GM11168 (cell line): ENCODE measurements around the gene CRYBA2.

Source experiments
- in situ Hi-C: fragments of 300-500 bp; cut with MboI; formaldehyde crosslinking; loops from one replicate; pipeline ENCODE4 v1.12.0; 2022; ENCODE audit warnings: low sequenced_read_pairs; ENCODE audit not compliant: unreplicated experiment

Gene CRYBA2

DNA sequence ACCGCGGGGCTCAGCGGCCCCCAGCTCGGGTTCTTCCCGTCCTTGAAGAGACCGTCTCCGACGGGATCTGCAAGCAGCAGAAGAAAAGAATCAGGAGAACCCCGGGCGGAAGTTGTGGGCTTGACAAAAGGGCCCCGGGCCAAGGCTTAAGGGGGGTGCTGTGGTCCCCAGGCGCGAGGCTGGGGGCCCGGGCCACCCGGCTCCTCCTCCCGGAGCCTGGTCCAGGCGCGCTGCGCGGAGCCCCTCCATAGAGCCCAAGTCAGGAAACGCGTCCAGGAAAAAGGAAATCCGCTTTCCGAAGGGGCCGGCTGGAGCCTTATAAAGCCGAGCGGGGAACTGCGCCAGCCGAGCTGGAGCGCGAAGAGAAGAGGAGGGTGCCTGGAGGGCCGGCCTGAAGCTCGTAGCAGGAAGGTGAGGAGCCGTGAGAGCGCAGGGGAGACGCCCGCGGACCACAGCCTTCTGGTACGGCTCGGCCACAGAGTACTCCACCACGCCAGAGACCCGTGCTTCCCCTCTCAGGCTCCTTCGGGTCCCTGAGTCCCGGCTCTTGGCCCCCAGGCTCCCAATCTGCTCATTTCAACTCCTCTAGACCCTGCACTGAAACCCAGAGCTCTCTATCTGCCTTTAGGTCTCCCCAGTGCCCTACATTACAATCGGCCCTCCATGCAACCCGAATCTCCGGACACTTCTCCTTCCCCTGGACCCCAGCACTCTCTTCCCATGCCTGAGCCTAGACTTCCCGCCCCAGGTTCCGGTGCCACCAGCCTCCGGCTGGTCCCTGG is 8.8 kb downstream of the CRYBA2 start:
- in situ Hi-C loops: no loop called here

DNA sequence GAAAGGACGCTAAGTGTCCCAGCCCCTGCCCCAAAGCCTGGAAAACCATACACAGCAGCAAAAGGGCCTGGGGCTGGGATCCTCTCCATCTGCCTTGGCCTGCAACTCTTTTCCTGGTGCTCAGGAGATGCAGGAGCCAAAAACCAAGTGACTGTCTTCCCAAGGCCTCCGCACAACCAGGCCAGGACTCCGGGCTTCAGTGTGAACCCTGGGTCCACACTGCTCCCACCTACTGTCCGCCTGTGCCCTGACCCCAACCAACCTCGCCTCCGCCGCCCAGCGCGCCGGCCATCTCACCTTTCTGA is 9.3 kb downstream of the CRYBA2 start:
- in situ Hi-C loops: no loop called here

DNA sequence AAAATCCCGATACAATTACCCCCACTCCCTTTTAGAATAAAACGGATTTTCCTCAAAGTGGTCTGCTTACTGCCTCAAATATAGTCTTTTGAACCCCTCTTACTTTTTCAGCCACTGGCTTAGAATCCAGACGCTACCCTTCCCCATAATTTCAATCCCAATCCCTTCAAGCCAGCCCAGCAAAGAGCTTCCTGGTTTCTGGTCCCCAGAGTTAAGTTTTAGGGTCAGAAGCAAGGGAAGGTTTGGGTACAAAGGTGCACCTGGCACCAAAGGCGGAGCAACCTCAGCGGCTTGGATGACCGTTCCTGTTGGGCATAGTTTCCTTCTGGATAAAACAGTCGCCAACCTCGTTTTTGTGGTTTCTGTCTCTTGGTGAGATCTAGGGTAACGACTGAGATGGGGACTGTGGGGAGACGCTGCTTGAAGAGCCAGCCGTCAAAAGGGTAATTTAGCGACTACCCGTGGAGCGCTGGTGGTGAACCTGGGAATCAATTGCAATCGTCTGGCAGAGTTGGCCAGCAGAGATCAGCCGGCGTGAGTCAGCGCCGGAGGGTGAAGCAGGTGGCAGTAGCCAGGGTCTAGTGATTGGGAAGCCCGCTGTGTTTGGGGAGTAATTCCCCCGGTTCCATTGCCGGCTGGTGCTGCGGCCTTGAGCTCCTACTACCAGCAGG is 9.8 kb downstream of the CRYBA2 start:
- in situ Hi-C loops: no loop called here

DNA sequence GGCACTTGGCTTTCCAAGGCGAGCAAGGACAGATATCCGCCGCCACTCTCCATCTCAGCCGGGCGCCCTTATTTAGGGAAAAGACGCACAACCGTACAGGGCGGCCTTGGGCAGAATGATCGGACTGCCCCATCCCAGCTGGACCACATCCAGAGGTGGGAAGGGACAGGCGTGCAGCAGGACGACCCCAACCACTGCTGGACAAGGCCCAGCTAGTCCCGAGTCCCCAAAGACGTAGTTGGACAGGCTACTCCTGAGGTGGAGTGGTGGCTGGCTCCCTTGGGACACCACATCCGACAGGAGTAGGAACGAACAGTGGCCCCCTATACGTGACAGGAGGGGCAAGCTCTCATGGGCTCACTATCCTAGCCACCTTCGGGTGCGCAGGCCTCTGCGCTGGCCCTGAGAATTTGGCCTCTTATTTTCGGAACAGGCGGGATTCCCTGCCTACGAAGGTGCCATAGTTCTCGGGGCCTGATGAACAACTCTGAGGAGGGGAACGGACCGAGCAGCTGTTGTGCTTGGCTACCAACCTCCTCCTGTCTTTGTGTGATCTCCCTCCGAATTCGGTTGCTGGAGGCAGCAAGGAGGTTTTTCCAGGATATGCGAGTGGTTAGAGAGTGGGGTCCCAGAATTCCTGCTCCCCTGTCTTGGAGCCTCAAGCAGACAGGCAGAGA is 10.5 kb downstream of the CRYBA2 start:
- in situ Hi-C loops: no loop called here

DNA sequence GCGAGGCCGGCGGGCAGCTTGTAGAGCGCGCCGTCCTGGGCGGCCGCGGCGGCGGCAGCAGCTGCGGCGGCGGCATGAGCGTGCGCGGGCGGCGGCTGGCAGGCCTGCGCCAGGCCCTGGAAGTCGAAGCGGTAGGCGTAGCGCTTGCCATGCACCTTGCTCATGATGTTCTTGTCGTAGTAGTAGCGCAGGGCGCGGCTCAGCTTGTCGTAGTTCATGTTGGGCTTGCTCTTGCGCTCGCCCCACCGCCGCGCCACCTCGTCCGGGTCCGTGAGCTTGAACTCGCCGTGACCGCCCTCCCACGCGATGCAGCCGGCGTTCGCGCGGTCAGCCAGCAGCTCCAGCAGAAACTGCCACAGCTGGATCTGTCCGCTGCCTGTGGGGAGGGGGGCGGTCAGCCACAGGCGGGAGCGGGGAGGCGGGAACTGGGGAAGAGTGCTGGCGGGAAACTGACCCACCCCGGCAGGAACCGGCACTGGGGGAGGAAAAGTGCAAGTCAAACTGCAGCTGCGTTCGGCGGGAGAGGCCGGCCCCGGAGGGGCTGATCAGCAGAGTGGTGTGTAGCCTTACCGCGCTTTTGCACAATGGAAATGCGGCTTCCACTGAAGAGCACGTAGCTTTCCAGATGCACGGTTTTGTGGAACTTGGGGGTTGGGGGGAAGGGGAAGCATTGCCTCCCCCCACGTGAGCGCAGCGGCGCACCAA is 11.2 kb downstream of the CRYBA2 start:
- in situ Hi-C loops: no loop called here

DNA sequence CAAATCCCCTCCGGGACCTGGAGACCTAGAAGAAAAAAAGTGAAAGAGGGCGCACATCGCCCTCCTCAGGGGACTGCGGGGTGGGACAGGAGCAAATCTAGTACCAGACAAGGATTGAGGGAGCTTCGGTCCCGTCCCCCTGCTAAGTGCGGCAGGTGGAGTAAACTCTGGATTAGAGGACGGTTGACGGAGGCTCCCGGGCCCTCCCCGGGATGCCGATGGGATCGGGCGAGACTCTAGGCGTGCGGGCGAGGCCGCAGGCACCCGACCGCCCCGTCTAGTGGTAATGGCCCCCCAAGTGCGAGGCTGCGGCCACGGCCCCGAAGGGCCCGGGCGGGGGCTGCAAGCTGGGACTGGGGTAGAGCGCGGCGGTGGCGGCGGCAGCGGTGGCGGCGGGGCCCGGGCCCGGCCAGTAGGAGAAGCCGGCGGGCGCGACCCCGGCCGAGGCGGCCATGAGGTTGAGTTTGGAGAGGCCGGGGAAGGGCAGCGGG is 11.8 kb downstream of the CRYBA2 start:
- in situ Hi-C loops: no loop called here

DNA sequence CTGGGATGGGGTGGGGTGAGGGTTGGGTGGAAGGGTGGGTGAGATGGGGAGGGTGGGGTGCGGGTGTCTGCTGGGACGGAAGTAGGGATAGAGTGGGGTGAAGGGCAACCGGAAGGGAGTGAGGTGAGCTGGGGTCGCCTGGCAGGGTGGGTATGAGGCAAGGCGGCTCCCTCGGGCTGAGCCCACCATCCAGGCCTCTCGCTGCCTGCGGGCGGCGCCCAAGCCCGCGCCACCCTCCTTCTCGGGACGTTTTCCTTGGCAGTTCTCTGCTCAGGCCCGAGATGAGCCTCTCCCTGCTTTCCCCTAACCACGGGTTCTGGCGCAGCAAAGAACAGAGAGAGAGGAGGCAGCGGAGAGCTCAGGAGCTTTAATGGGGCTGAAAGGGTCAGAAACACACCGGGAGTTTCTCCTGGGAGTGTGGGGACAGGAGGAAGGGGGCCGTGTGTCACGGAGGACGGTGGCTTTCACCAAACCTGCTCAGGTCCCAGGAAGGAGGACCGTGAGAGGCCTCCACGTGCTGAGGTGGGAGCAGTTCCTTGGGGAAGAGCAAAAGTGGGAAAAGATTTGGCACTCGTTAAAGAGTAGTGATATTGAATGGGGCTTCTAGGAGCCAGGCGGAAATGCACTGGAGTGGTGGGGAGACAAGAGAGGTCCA is 12.4 kb downstream of the CRYBA2 start:
- in situ Hi-C loops: no loop called here

DNA sequence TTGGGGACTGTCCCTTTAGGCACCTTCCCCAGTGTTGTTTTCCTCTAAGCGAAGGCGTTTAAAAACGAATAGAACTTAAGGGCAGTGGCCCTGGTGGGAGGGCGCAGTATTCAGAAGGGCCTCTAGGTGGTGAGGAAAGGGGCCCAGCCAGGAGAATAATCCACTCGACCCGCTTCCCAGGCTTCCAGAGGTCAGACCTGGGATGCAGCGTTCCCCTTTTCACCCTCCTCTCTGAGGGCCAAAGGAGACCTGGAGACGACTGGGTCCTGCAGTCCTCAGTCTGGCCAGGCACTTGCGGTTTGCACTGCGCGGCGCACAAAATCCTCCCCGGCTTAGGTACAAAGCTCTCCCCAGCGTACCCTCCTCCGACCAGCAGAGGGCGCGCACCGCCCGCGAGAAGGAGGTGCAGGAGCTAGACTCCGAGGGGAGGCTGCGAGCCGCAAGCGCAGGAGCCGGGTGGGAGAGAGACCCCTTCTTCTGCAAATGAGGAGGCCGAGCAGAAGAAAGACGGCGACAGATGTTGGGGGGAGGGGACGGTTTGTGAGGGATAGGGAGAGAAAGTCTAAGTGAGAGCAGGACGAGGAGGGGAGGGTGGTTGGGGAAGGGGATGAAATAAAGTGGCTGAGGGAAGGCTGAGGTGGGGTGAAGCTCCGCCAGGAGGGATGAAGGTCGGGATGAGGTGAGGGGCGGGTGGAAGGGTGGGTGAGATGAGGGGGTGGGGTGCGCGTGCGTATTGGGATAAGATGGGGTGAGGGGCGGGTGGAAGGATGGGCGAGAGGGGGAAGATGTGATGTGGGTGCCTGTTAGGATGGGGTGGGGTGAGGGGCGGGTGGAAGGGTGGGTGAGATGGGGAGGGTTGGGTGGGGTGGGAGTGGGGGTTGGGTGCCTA is 13.1 kb downstream of the CRYBA2 start:
- in situ Hi-C loops: no loop called here

DNA sequence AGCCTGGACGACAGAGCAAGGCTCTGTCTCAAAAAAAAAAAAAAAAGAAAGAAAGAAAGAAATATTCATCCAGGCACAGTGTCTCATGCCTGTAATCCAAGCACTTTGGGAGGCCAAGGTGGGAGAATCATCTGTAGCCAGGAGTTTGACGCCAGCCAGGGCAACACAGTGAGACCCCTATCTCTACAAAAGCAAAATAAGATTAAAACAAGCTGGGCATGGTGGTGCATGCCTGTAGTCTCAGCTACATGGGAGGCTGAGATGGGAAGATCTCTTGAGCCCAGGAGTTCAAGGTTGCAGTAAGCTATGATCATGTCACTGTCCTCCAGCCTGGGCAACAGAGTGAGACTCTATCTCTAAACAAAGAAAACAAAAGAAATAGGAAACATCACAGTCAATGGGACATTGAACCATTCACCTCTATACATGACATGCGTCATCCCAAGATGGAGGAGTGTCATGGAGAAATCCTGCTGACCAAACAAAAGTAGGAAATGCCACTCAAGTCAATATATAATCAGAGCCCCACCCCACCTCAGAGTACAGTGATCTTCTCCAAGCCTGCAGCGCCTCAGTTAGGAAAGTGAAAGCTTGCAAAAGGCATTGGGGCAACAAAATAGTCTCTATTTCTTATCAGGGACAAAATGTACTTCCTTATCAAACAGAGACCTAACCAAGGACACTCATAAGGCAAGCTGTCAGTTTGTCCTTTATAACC is 18.0 kb downstream of the CRYBA2 start:
- in situ Hi-C loops: no loop called here

DNA sequence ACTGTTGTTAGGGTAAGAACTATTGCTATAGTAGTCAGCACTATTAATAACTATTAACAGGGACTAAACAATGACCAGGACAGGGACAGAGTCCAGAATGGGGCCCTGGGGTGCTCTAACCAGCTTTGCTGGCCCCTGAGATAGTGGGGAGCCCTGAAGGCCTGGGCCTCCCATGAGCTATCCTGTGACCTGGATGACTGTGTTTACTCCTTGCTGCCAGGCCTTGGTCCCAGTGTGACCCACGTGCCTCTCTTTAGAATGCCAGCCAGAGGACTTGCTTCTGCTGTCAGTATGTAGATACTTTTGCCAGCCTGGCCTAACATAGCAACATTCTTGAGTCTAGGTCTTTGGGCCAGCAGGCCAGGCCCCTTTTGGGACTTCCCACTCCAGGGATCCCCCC is 22.3 kb downstream of the CRYBA2 start:
- in situ Hi-C loops: no loop called here

DNA sequence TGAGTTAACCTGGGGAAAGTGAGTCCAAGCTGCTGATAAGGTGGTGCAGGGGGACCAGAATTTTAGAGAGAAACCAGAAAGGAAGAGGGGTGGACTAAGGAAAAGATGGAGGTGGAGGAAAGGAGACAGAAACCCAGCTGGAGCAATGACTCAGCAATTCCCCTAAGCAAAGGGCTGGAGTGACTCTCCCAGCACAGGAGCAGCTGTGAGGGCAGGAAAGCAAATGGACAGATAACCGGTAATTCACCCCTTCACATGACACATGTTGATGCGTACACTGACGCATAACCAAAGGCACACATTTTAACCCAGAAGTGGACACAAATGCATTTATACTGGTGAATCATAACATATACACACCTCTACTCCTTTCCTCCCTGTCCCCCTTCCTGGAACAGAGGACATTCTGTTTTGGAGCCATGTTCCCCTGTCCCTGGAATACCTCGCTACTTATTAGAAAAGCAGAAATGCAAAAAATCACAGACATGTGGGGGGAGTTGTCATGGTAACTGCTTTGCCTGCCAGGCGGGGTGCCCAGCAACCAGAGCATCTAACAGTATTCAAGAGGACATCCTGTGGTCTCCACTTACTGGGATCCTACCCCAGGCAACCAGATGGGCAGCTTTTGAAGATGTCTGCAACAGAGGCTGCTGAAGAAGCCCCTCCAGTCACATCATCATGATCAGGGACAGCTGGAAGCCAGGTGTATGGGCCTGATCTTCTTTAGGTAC is 29.0 kb downstream of the CRYBA2 start:
- in situ Hi-C loops: no loop called here

DNA sequence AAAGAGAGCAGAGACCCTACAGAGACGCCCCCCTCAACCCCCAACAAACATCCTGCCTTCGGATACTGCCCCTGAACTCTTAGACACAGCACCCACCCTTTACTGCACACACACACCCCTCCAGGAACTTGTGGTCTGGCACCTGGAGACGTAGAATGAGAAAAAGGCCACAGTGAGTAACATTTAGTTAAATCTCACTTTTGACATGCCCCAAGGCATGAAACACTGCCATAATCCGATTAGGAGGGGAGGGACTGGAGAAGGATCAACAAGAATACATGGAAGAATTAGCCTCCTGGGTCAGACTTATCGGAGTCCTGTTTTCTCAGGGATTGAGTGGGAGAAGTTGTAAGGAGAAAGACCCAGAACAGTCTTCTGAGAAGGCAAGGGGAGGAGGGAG is 29.6 kb downstream of the CRYBA2 start:
- in situ Hi-C loops: no loop called here

DNA sequence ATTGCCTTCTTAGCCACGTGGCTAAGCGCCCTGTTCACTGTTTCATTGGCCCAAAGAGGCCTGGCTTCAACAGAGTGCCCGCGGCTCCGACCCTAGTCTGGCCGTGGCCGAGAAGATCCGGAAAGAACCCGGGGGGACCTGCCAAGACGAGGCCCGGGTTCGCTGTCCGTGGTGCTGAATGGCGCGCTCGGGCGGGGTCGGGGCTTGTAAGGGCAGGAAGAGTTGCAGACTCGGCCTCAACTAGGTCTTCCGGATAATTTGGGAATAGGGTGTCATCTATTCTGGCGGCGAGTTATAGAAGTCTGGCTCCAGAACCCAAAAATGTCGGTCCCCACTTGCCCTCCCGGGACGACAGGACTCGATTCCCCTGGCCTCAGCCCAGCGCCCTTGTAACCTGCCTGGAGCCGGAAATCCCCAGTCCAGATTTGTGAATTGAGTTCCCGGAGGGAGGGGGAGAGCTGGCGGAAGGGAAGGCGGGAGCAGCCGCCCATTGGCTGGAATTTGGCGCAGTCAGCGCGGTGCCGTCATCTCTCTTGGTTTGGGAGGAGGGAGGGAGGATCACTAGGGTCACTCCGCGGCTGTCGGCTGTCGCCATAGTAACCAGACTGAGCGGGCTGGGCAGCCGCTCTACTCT is 30.2 kb downstream of the CRYBA2 start:
- in situ Hi-C loops: no loop called here

DNA sequence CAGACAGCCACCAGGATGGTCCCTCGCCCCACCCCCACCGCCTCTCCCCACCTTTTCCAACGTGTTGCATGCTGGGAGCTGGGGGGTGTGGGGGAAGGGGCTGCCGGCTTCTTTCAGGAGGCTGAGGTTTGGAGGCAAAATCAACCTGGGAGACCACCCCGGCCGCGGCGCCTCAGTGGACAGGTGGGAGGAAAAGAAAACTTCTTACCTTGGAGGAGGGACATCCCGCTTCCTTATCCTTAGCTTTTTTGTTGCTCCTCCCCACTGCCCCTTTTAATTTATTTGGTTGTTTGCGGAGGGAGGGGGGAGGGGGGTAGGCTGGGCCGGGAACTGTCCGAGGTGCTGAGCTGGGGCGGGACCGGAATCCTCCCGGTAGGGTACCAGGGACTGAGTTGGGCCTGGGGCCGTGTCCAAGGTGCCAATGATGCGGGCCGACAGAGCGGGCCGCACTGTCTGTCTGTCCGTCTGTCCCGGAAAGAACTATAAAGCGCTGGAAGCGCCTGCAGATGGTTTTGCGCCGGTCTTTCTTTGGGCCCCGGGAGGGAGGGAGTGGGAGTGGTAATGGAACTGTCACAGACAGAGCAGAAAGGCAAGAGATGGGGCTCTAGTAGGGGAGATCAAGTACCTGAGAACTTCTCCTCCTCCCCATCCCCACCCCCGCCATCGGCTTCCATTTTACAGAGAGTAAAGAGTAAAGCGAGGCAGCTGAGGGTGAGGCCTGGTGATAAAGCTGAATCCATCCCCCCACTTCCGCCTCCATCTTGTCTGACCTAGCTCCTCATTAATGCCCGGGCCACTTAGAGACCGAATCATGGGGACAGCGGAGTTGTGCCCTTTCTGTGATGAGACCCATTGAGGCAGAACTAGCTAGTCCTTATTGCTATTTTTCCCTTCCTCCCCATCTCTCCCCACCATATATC is 31.3 kb downstream of the CRYBA2 start:
- in situ Hi-C loops: no loop called here

DNA sequence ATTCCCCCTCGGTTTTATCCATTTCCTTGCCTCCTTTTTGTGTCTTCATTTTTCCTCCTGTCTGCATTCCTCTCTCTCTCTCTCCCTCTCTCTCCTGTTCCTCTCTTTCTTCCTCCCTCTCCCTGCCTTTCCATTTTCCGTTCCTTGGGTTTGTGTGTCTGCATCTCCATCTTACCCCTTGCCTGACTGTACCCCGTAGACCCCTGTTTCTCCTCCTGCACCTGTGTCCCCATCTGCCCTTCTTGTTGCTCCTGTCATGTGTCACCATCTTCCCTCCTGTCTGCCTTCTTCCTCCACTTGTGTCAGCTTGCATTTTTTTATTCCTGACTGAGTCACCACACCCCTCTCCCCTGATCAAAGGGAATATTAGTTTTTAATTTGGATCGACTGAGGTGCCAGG is 32.0 kb downstream of the CRYBA2 start:
- in situ Hi-C loops: no loop called here

DNA sequence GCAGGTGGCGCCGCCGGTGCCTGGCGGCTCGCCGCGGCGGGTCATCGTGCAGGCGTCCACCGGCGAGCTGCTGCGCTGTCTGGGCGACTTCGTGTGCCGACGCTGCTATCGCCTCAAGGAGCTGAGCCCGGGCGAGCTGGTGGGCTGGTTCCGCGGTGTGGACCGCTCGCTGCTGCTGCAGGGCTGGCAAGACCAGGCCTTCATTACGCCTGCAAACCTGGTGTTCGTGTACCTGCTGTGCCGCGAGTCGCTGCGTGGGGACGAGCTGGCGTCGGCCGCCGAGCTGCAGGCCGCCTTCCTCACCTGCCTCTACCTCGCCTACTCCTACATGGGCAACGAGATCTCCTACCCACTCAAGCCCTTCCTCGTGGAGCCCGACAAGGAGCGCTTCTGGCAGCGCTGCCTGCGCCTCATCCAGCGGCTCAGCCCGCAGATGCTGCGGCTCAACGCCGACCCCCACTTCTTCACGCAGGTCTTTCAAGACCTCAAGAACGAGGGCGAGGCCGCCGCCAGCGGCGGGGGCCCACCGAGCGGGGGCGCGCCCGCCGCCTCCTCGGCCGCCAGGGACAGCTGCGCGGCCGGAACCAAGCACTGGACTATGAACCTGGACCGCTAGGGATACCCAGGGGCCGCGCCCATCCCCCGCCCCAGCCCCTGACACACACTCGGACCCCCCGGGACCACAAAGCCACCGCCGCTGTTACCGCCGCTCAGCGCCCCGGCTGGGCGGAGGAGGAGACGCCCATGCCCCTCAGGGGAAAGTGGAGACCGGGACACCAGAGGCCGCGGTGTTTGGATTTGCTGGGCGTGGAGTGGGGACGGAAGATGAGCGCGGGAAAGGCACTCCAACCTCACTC is 32.7 kb downstream of the CRYBA2 start:
- in situ Hi-C loops: no loop called here
